Thymus (tissue), 14 donors: ENCODE data around the gene TFCP2L1. TPM values are rescaled to one million over a fixed set of nuclear protein-coding genes. Genes with fewer than 3 reads are reported as not detected.
A peak's percentile ranks its signal among the peaks of the same experiment; 100 is the strongest.
"Not testable (repeated sequence)": the region's sequence is repeated elsewhere in the genome, so short reads cannot be mapped to it uniquely, and the experiment has no call there.

ENCODE experiments used
- DNase-seq, 9 donors: peaks; one replicate each; pipeline ENCODE4 v3.0.0-alpha.2; 2013; ENCODE audit warnings: low spot score in 9 of 9, low read depth in 6 of 9, missing footprints in 1 of 9
- H3K27ac ChIP-seq, 2 donors: one replicate each; pipeline ENCODE4 v1.5.1; 2013; ENCODE audit warnings: control low read depth in 1 of 2, low read depth in 1 of 2, low read length in 1 of 2, mild to moderate bottlenecking in 1 of 2, moderate library complexity in 1 of 2
- H3K27me3 ChIP-seq, 2 donors: one replicate each; pipeline ENCODE4 v1.5.1; 2013; ENCODE audit warnings: low read length in 1 of 2; ENCODE audit not compliant: control insufficient read depth in 2 of 2, insufficient read depth in 1 of 2
- H3K36me3 ChIP-seq, 2 donors: one replicate each; pipeline ENCODE4 v1.5.1; 2013; ENCODE audit warnings: low read length in 1 of 2, mild to moderate bottlenecking in 1 of 2, moderate library complexity in 1 of 2; ENCODE audit not compliant: control insufficient read depth in 2 of 2, insufficient read depth in 2 of 2
- H3K4me1 ChIP-seq, 2 donors: one replicate each; pipeline ENCODE4 v1.5.1; 2013; ENCODE audit warnings: low read length in 2 of 2; ENCODE audit not compliant: control insufficient read depth in 2 of 2, insufficient read depth in 2 of 2
- H3K4me3 ChIP-seq, 2 donors: one replicate each; pipeline ENCODE4 v1.5.1; 2013; ENCODE audit warnings: low read length in 2 of 2, control low read depth in 1 of 2, mild to moderate bottlenecking in 1 of 2
- H3K9me3 ChIP-seq, 2 donors: one replicate each; pipeline ENCODE4 v1.5.1; 2013; ENCODE audit warnings: low read length in 1 of 2, mild to moderate bottlenecking in 1 of 2; ENCODE audit not compliant: control insufficient read depth in 2 of 2, insufficient read depth in 1 of 2
- WGBS: extraction: QIAGEN DNeasy Blood & Tissue Kit; methylation state at CpG from one replicate; pipeline ENCODE4 v1.1.7; 2013; 5-methylcytosine and 5-hydroxymethylcytosine counted together
- long read RNA-seq, 10 donors: transcript quantifications; one replicate each; lab custom pipeline, GENCODE V29; 2026
- polyA plus RNA-seq: library from polyadenylated mRNA; stranded (reverse); fragments of 200-250 nt; gene quantifications from one replicate; pipeline ENCODE4 v1.2.3, GENCODE V29; 2013
- total RNA-seq: library from RNA; stranded (reverse); fragments of 120-200 nt; gene quantifications from one replicate; pipeline ENCODE4 v1.2.4, GENCODE V29; 2013
- donor health status: healthy.

Gene TFCP2L1
- total RNA-seq, result 0.80 TPM
- 1.6 TPM for polyA plus RNA-seq
- long read RNA-seq, donor 1, result 0 reads
- long read RNA-seq, donor 2, result 0 reads
- long read RNA-seq, donor 3, result 0 reads
- long read RNA-seq, donor 4, result 0 reads
- long read RNA-seq, donor 5, result 0 reads
- long read RNA-seq, donor 6, result 0 reads
- long read RNA-seq, donor 7, result 0 reads
- long read RNA-seq, donor 8, result 0 reads
- long read RNA-seq, donor 9, result 0 reads
- long read RNA-seq, donor 10, result 0 reads

GRCh38 chr2:121284463-121285449 lies at the start of gene TFCP2L1:
TFCP2L1 (minus strand) TSS chr2:121285202; CDS start chr2:121285109, 93 bp downstream.
- Histone ChIP-seq H3K4me3 (peak within 1 kb of the TSS in 1 of 2 donors; percentile 47), H3K4me1 (peaks cover 0 to 4% of the 10 kb centered on the region in 2 donors), H3K36me3 (no peaks in the 10 kb centered on the region), H3K9me3 (no peaks in the 10 kb centered on the region), H3K27ac (no peak within 1 kb of the TSS), H3K27me3 (peaks cover 32 to 55% of the 10 kb centered on the region in 2 donors)
- WGBS, result 3% methylated on average over 119 of the region's 119 CpGs
- DNase-seq, result peak in 2 of 9 donors; percentile 30 to 48

GRCh38 chr2:121333834-121334558 lies 49.0 kb upstream of the TFCP2L1 start:
- no peaks in the 10 kb centered on the region for H3K9me3 ChIP-seq

GRCh38 chr2:121333231-121333630 lies 48.2 kb upstream of the TFCP2L1 start:
- H3K27ac ChIP-seq, result no peak overlapping the region
- no peaks in the 10 kb centered on the region for H3K27me3 ChIP-seq
- no peaks in the 10 kb centered on the region for H3K4me1 ChIP-seq
- H3K9me3 ChIP-seq, result no peaks in the 10 kb centered on the region
- no peak overlapping the region for H3K4me3 ChIP-seq
- H3K36me3 ChIP-seq, result peaks cover 3 to 5% of the 10 kb centered on the region in 2 donors
- no peak for DNase-seq
- WGBS, result 95% methylated on average over 17 of the region's 17 CpGs

More at GRCh38 chr2:121333834-121334558, 49.0 kb upstream of the TFCP2L1 start:
- Histone ChIP-seq H3K4me3 (no peak overlapping the region), H3K4me1 (no peaks in the 10 kb centered on the region), H3K27ac (no peak overlapping the region), H3K36me3 (peaks cover 7 to 11% of the 10 kb centered on the region in 2 donors), H3K27me3 (no peaks in the 10 kb centered on the region)
- DNase-seq, result no peak
- WGBS, result 70% methylated on average over 12 of the region's 12 CpGs

- H3K36me3 ChIP-seq, H3K9me3 ChIP-seq, H3K27me3 ChIP-seq, H3K27ac ChIP-seq, H3K4me3 ChIP-seq, H3K4me1 ChIP-seq, DNase-seq: not testable (repeated sequence)
- 94% methylated on average over 8 of the region's 8 CpGs for WGBS
These were observed 46.3 kb upstream of the TFCP2L1 start for GRCh38 chr2:121331324-121331723.

GRCh38 chr2:121330921-121331320 lies 45.9 kb upstream of the TFCP2L1 start:
- H3K36me3 ChIP-seq, result no peaks in the 10 kb centered on the region
- no peak overlapping the region for H3K4me3 ChIP-seq
- no peaks in the 10 kb centered on the region for H3K4me1 ChIP-seq
- no peaks in the 10 kb centered on the region for H3K9me3 ChIP-seq
- no peak for DNase-seq
- no peaks in the 10 kb centered on the region for H3K27me3 ChIP-seq
- 96% methylated on average over 15 of the region's 15 CpGs for WGBS
- H3K27ac ChIP-seq, result no peak overlapping the region

GRCh38 chr2:121329786-121330185 lies 44.8 kb upstream of the TFCP2L1 start:
- H3K9me3 ChIP-seq, result no peaks in the 10 kb centered on the region
- H3K4me3 ChIP-seq, result no peak overlapping the region
- no peaks in the 10 kb centered on the region for H3K36me3 ChIP-seq
- no peaks in the 10 kb centered on the region for H3K27me3 ChIP-seq
- no peaks in the 10 kb centered on the region for H3K4me1 ChIP-seq
- WGBS, result 95% methylated on average over 6 of the region's 6 CpGs
- DNase-seq, result no peak
- no peak overlapping the region for H3K27ac ChIP-seq

- no peaks in the 10 kb centered on the region for H3K36me3 ChIP-seq
These were observed 41.6 kb upstream of the TFCP2L1 start for GRCh38 chr2:121326628-121327027.

GRCh38 chr2:121324601-121325000 lies 39.6 kb upstream of the TFCP2L1 start:
- no peaks in the 10 kb centered on the region for H3K27me3 ChIP-seq
- no peaks in the 10 kb centered on the region for H3K9me3 ChIP-seq
- no peak overlapping the region for H3K4me3 ChIP-seq
- DNase-seq, result no peak
- 91% methylated on average over 7 of the region's 7 CpGs for WGBS
- no peak overlapping the region for H3K27ac ChIP-seq
- H3K36me3 ChIP-seq, result no peaks in the 10 kb centered on the region
- H3K4me1 ChIP-seq, result no peaks in the 10 kb centered on the region

More at GRCh38 chr2:121326628-121327027, 41.6 kb upstream of the TFCP2L1 start:
- Histone ChIP-seq H3K9me3 (no peaks in the 10 kb centered on the region), H3K27ac (no peak overlapping the region), H3K4me1 (no peaks in the 10 kb centered on the region), H3K4me3 (no peak overlapping the region), H3K27me3 (no peaks in the 10 kb centered on the region)
- WGBS, result 85% methylated on average over 8 of the region's 8 CpGs
- DNase-seq, result no peak
